Middle frontal gyrus (tissue), 1 donor: ENCODE results near the gene HAUS3.
"Not testable (repeated sequence)": the region's sequence is repeated elsewhere in the genome, so short reads cannot be mapped to it uniquely, and the experiment has no call there.

Source experiments
- DNase-seq: peaks from one replicate; pipeline ENCODE4 v3.0.0-alpha.2; 2015; ENCODE audit warnings: low spot score; ENCODE audit errors: extremely low spot score

HAUS3 gene

GRCh38 chr4:2251795-2252529 lies 10.0 kb upstream of the HAUS3 start:
- DNase-seq: no peak

DNA sequence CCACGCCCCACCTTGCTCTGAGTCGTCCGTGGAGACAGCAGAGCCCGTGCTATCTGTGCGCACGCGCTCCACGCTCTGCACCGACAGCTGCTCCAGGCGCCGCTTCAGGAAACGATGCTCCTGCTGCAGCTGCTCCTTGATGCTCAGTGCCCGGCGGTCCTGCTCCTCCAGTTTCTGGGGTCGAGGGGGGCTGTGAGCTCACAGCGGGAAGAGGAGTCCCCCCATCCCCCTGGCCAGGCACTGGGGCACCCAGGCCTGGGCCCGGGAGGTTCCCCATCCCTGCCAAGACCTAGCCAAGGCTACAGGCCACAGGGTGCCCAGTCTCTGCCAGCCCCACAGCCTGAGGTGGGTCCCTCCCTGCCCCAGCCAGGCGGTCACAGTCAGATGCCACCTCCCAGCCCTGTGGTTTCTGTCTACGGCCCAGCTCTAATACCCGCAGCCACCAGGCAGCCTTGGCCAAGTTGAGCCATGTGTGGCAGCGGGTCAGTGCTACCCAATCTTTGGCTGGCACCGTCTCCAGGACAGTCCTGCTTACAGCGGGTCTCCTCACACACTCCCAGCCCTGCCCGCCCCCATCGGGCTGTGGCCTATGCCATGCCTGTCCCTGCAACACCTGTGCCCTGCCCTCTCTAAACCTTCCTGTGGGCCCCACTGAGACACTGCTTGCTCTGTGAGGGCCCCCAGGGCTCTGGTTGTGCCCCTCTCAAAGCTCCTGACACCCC lies 9.3 kb upstream of the HAUS3 start:
- DNase-seq: no peak

DNA sequence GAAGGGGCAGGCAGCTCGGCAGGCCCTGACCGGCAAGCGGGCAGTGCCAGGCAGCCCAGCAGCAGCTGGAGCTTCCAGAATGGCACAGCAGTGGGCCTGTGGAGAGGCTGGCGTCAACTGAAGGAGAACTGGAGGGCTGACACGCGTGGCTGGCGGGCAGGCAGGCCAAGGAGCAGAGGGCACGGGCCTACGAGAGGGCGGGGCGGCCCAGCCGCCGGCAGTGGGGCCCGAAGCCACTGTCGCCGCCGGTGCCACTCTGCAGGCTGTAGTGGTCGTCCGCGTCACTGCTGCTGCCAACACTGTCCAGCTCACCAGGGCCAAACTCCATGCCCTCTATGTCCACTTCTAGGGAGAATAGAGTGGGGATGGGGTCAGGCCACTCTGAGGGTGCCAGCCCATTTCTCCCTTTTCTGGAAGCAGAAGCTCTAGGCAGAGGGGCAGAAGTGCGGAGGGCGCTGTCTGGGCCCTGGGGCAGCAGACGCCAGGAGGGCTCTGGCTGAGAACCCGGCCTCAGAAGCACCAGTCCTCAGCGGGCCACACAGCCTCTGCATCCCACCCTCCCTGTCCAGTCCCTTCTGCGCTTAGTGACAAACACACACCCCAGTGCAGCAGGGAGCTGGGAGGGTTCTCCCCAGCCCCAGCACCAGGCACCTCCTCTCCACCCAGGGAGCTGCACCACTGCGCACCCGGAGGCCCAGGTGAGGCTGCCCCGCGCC lies 8.6 kb upstream of the HAUS3 start:
- DNase-seq: no peak

DNA sequence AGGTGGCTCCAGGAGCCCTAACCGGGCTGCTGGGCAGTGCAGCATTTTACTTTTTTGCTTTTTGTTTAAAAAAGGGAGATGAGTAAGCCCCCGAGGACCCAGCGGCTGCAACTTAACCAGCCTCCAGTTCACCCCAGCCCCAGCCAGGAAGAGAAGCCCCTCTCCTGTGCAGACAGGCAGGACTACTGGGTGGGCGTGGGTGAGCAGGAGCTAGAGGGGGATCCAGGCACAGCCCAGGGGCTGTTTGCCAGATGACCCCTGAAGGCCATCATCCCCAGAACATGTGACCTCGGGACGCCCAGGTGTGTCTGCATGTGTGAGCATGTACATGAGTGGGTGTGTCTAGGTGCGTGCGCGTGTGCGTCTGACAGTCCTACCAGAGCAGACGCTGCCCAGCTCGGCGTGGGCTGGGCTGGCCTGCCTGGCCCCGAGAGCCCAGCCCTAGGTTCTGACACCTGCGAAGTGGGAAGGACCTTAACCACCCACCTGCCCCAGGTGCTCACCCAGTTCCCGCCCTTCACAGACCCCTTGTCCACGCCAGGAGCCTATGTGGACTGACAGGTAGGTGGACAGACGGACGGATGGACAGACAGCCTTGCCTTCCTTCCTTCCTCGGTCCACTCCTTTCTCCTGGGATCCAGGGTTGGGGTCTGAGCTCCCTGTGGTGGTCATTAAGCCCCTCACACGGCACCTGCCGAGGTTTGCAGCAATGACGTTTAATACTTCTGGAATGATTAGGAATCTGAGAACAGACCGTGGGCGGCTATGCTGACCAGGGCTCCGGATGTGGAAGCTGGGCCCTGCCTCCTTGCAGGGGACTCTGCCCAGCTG lies 7.8 kb upstream of the HAUS3 start:
- no peak for DNase-seq

- no peak for DNase-seq
Observed at GRCh38 chr4:2248821-2249261, 6.9 kb upstream of the HAUS3 start.

DNA sequence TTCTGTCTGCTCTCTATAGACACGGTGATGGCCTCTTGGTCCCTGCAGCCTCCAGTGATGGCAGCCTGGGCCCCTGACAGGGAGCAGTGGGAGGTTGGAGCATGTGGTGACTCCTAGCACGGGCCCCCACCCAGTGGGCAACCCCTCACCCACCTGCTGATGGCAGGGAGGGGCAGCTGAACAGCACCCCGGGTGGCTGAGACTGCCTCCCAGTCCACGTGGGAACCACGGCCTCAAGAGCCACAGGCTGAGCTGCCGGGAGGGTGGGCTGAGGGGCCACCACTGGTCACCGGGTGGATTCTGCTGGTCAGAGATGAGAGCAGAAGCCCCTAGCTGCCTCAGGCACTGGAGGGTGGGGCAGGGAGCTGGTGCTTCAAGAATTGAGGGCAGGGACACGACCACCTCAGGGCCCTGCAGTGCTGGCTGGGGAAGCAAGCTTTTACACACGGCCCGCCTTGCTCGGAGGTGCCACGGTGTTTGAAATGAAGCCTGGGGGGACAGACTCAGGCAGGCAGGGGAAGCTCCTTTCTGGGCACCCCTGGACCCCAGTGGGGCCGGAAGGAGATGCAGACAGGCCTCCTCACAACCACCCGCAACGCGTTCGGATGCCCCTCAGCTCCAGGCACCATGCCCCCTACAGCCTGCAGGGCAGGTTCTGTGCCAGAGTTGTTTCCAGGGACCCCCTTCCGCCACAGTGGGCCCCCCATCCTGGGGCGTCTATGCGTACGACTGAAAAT lies 6.3 kb upstream of the HAUS3 start:
- no peak for DNase-seq

- no peak for DNase-seq
Observed at GRCh38 chr4:2247128-2248043, 5.5 kb upstream of the HAUS3 start.

DNA sequence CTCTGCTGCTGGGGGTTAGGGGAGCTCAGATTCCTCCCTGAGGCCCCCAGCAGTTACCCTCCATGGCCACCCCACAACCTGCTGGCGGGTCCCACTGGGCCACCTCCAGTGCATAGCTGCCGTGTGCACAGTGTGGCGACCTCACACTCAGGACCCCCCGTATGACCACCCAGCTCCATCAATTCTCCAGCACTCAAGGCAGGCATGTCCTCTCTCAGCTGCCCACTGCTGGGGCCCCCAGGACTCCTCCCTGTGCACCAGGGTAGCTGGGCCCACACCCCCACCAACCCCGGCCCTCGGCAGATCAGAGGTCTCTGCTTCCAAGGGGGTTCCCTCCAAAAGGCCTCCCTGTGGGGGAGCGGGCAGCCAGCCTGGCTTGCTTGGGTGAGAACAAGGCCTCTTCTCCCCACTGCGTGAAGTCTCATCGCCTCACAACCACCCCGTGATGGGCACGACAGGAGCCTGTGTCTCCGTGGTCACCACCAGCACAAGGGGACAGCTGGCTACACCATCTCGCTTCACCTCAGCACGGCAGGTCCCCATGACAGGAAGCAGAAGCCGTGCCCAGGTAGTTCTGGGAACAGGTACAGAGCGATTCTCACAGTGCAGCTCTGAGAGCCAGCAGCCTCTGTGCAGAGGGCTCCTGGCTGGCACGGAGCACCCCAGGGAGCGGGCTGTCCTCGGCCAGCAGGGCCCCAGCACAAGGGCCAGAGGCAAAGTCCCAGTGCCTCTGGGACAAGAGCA lies 4.6 kb upstream of the HAUS3 start:
- no peak for DNase-seq

DNA sequence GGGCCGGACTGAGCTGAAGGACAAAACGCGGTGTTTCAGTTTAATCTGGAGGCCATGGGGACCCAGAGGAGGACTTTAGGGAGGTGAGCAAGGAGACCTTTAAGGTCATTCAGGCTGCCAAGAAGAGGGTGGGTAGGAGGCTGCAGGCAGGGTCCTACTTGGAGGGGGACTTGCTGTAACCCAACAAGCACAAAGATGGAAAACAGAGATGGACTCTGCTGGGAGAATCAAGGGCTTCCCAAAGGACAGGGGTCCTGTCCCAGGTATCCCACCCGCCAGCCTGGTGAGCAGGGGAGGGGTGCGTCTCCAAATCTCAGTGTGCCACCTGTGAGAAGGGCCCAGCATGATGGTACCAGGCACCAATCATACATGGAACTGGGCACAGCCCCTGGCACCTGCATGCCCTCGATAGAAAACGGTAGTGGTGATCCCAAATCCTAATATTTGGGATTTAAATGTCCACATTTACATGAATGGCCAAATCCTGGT lies 3.9 kb upstream of the HAUS3 start:
- no peak for DNase-seq

- no peak for DNase-seq
Observed at GRCh38 chr4:2245057-2245786, 3.3 kb upstream of the HAUS3 start.

GRCh38 chr4:2243681-2244380 lies 1.9 kb upstream of the HAUS3 start:
- no peak for DNase-seq

DNA sequence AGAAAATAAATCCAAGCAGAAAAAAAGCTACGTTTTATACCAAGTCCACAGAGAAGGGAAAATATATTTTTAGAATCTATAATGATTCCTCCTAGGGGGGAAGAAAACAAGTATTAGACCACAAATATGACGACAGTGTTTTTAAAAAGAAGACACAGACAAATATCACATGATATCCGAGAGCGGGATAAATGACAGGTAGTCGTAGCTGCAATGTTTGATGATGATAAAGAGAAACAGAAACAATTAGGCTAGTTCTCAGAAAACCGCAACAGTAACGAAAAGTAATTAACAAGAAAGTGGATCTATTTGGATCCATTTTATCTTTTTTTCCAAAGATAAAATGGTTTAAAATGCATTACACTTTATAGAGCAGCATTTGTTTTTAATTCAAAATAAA lies 918 bp downstream of the HAUS3 start:
- no peak for DNase-seq

DNA sequence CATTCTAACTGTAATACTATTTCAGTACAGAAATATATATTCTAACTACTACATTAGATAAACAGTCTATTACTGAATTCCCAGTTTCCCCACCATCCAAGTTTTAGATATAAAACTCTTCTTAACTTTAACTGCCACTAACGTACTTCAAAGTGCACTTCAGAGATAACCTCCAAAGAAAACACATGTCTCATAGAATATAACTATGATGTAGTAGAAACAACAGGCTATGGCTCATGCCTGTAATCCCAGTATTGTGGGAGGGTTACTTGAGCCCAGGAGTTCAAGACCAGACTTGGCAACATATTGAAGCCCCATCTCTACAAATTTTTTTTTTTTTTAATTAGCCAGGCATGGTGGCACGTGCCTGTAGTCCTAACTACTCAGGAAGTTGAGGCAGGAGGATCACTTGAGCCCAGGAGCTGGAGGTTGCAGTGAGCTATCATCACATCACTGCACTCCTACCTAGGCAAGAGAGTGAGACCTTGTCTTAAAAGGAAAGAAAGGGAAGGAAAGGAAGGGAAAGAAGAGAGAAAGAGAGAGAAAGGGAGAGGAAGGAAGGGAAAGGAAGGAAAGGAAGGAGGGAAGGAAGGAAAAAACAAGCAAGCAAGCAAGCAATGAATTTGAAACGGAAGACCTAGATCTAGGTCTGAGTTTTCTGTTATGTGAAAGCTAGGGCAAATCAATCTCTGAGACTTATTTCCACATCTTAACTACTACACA lies 4.8 kb downstream of the HAUS3 start:
- no peak for DNase-seq

- DNase-seq: no peak
Observed at GRCh38 chr4:2231082-2231481, 10.8 kb downstream of the HAUS3 start.

- DNase-seq: no peak
Observed at GRCh38 chr4:2226261-2226660, 15.7 kb downstream of the HAUS3 start.

DNA sequence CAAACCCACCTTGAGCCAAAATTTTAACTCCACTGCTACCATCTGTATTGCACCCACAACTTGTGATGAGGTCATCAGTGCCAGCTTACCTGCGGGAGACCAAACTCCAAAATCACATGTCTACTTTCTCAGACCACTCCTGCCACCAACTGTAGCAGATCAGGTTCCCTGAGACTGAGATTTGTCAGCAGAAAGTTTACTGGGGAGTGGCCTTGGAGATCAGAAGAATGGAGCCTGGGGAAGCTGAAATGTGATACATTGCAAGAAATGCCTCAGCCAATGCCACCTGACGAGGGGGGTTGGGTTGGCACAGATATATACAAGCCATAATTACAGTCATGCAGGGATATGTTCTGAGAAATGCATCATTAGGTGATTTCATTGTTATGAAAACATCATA lies 19.1 kb downstream of the HAUS3 start:
- DNase-seq: no peak

- not testable (repeated sequence) for DNase-seq
Observed at GRCh38 chr4:2221378-2221777, 20.5 kb downstream of the HAUS3 start.
